ENCODE measurements around the gene SPATA13.

DNA sequence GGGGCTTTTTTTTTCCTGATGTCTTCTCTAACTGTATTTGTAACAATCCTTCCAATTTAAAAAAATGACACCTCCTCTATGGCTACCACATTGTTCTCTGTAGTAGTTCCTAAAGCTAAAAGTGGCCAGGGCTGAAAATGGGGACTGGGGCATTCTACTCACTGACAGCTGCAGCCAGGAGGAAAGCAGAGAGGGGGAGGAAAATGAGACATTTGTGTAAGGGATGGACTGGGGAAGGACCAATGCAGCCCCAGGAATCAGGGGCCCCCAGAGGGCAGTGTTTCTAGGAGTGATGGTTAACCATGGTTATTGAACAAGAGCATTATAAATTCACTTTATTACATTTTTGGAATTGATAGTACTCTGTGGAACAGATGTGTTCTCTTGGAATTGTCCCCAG, 114.5 kb downstream of the SPATA13 start:
- TF ChIP-seq EZH2 (IDR thresholded peaks at IDR 0.05; ENCODE audit: borderline replicate concordance) = no peak
- TF ChIP-seq, protein P1, sequence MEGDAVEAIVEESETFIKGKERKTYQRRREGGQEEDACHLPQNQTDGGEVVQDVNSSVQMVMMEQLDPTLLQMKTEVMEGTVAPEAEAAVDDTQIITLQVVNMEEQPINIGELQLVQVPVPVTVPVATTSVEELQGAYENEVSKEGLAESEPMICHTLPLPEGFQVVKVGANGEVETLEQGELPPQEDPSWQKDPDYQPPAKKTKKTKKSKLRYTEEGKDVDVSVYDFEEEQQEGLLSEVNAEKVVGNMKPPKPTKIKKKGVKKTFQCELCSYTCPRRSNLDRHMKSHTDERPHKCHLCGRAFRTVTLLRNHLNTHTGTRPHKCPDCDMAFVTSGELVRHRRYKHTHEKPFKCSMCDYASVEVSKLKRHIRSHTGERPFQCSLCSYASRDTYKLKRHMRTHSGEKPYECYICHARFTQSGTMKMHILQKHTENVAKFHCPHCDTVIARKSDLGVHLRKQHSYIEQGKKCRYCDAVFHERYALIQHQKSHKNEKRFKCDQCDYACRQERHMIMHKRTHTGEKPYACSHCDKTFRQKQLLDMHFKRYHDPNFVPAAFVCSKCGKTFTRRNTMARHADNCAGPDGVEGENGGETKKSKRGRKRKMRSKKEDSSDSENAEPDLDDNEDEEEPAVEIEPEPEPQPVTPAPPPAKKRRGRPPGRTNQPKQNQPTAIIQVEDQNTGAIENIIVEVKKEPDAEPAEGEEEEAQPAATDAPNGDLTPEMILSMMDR (IDR thresholded peaks at IDR 0.05; ENCODE audit: poor library complexity) = no peak
